Adipose tissue (tissue), 3 donors: ENCODE data around the gene FAM171A2. TPM values are rescaled to one million over a fixed set of nuclear protein-coding genes. Genes with fewer than 3 reads are reported as not detected.
"Not testable (repeated sequence)": the region's sequence is repeated elsewhere in the genome, so short reads cannot be mapped to it uniquely, and the experiment has no call there.

ENCODE experiments used
- H3K27ac ChIP-seq: one replicate; pipeline ENCODE4 v1.5.1; 2013; ENCODE audit warnings: low read depth, low read length
- WGBS, 3 donors: extraction: QIAGEN DNeasy Blood & Tissue Kit; methylation state at CpG; one replicate each; pipeline ENCODE4 v1.1.7; 2013; 5-methylcytosine and 5-hydroxymethylcytosine counted together
- polyA plus RNA-seq, 3 donors: library from polyadenylated mRNA; stranded (reverse); fragments of 200-250 nt; gene quantifications; one replicate each; pipeline ENCODE4 v1.2.3, GENCODE V29; 2013
- donor health status: healthy with polysubstance abuse.
- donor health status: Bipolar disorder and iron deficiency.
- donor health status: healthy.

Gene FAM171A2
- polyA plus RNA-seq, 3 donors, result 0.30 to 1.00 (median 0.90) TPM

DNA sequence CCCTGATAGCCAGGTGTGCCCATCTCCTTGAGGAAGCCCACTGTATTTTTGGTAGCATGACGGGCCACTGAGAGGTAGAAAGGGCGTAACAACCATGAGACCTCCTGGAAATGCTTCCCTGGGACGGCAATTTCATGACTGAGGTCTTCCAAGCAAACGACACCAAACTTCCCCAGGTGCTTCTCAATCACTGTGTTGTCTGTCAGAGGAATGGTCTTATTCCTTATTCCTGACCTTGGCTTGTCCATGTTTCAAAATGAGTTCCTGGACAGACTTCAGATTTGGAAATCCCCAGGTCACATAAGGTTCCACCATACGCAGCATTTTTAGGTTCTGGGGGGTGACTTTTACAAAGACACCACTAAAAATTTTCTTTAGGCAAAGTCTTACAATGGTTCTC lies 1.4 kb upstream of the FAM171A2 start:
- 84 to 91% (median 89%) methylated on average over 5 of the region's 5 CpGs for WGBS, 3 donors
- H3K27ac ChIP-seq, result not testable (repeated sequence)

GRCh38 chr17:44362949-44363612 lies 572 bp downstream of the FAM171A2 start:
- no peak overlapping the region for H3K27ac ChIP-seq
- 0 to 3% (median 2%) methylated on average over 32 to 45 of the region's 45 CpGs for WGBS, 3 donors

- H3K27ac ChIP-seq, result no peak overlapping the region
- WGBS, 3 donors, result 11 to 34% (median 20%) methylated on average over 6 to 11 of the region's 11 CpGs
Measured at GRCh38 chr17:44362459-44362948, 1.1 kb downstream of the FAM171A2 start.

DNA sequence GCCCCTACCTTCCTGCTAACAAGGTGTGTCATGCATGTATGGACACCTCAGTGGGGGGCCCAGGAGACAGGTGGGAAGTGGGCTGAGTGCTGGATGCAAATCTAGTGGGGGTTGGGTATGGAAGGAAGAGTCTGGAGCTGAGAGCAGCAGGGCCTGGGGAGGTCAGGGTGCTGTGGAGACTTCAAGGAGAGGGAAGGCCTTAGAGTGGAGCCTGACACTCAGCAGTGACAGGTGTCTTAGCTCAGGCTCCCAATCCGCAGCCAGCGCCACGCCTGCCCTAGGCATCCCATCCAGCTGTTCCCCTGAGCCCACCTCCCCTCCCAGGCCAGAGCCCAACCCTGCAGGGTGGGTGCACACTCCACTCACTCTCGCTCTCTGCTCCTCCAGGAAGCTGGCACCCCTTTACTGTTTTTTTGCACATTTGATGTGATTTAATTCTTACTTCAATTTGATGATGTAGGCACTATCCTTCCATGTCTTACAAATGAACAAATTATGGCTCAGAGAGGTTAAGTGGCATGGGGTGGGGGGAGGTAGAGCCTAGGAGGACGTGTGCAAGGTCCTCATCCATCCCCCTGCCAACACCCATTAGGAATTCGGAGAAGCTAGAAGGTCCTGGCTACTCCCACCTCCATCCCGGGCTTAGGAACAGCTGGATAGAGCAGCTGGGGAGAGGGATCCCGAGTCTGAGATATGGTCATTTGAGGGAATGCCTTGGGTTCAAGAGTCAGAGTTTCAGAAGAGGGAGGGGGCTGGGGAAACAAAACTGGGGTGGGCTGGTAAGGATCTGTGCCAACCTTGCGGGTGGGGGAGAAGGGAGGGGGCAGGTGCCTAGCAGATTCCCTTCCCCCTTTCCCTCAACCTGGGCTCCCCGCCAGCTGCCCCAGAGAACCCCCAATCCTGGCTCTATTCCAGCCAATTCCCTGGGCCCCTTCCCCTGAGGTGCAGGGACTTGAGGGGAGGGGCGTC lies 2.1 kb downstream of the FAM171A2 start:
- 57 to 62% (median 59%) methylated on average over 11 of the region's 11 CpGs for WGBS, 3 donors

GRCh38 chr17:44360826-44361225 lies 2.8 kb downstream of the FAM171A2 start:
- H3K27ac ChIP-seq, result no peak overlapping the region
- WGBS, 3 donors, result 48 to 58% (median 49%) methylated on average over 4 to 5 of the region's 5 CpGs

More for the DNA sequence above, 2.1 kb downstream of the FAM171A2 start:
- no peak overlapping the region for H3K27ac ChIP-seq

GRCh38 chr17:44360144-44360533 lies 3.5 kb downstream of the FAM171A2 start:
- WGBS, 3 donors, result 57 to 66% (median 58%) methylated on average over 6 of the region's 6 CpGs
- no peak overlapping the region for H3K27ac ChIP-seq

DNA sequence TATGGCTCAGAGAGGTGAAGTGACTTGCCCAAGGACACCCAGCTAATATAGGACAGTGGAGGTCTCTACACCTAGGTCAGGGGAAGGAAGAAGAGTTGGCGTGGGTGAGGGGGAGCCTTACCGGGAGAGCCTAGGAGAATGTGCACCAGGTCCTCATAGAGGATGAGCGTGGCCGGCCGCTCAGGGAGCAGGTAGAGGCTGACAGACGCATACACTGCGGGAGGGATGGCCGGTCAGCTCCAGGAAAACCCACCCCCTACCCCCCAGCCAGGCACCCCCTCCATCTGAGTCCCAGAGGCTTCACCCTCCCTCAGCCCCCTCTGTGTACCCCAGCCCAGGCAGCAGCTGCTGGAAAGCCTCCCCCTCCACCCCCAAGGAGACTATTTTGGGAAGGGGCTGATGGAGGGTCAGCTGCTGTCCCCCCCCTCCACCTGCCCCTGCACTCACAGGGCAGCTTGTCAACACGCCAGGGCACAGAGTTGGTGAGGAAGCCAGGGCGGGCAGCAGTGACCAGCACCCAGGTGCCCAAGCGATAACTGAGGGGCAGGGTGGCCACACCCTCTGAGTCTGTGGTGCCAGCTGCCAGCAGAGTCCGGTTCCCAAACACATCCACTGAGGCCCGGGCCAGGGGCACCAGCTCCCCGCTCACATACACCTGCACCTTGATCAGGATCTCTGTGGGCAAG lies 4.1 kb downstream of the FAM171A2 start:
- no peak overlapping the region for H3K27ac ChIP-seq
- 78 to 93% (median 91%) methylated on average over 14 of the region's 14 CpGs for WGBS, 3 donors

DNA sequence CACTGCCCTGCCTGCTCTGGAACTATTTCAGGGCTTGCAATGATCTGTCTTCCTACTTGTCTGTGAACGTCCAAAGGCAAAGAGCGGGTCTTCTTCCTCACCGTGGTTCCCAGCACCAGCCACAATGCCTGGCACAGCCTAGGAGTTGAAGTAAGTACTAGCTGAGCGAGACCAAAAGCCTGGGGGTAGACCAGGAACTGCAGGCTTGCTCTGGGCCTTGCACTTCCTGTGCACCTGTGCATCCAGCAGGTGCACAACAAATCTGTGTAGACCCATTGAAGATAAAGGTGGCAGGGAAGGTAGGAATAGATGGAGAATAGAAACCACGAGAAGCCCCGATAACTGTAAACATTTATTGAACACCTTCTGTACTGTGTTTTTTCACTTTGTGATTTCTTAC lies 4.6 kb downstream of the FAM171A2 start:
- H3K27ac ChIP-seq, result no peak overlapping the region
- WGBS, 3 donors, result 63 to 74% (median 73%) methylated on average over 6 of the region's 6 CpGs

GRCh38 chr17:44358066-44358465 lies 5.6 kb downstream of the FAM171A2 start:
- WGBS, 3 donors, result 84 to 95% (median 92%) methylated on average over 9 of the region's 9 CpGs
- no peak overlapping the region for H3K27ac ChIP-seq

GRCh38 chr17:44356241-44356640 lies 7.4 kb downstream of the FAM171A2 start:
- no peak overlapping the region for H3K27ac ChIP-seq
- WGBS, 3 donors, result 85 to 90% (median 88%) methylated on average over 9 to 11 of the region's 11 CpGs

DNA sequence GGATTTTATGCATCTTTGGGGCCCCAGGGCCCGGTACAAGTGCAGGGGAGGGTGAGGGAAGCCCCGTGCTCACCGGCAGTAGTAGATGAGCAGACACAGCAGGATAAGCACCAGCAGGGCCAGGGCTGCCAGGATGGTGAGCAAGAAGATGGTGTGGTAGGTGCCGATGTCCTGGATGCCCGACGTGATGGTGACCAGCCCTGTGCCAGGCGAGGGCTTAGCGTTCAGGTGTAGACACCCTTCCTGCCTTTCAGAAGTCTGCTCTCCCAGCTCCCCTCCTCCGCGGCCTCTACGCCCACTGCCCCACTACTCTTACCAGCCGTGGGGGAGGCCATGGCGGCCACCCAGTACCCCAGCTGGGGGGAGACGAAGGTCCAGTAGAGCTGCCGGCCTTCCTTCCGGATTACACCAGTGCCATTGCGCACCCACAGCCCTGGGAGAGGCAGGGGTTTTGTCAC lies 8.0 kb downstream of the FAM171A2 start:
- 83 to 90% (median 88%) methylated on average over 16 to 17 of the region's 17 CpGs for WGBS, 3 donors
- no peak overlapping the region for H3K27ac ChIP-seq

- WGBS, 3 donors, result 38 to 63% (median 61%) methylated on average over 56 to 77 of the region's 77 CpGs
- H3K27ac ChIP-seq, result no peak overlapping the region
Measured at GRCh38 chr17:44354582-44355561, 8.8 kb downstream of the FAM171A2 start.

DNA sequence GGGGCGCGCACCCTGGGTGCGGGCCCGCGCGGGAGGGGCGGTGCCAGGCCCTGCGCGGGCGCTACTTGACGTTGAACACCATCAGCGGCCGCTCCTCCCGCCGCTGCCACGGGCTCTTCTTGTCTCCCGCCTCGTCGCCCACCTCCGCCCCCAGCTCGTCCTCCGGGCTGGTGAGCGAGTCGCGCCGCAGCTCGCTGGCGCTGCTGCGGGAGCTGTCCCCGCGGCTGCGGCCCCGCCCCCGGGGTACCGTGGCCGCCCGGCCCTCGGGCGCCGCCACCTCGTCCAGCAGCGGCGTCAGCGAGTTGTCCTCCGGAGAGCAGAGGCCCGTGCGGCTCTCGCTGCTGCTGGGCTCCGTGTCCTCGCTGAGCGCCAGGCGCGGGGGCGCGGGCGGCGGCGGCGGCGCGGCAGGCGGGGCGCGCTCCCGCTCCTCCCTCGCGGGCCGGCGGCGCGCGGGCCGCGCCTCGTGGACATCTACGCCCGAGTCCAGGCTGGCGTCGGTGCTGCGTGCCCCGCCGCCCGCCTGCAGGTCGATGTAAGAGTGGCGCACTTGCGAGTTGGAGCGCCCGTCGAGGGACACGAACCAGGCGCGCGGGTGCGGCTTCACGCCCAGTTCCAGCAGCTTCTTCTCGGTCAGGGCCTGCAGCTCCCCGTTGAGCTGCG lies 9.9 kb downstream of the FAM171A2 start:
- no peak overlapping the region for H3K27ac ChIP-seq
- WGBS, 3 donors, result 14 to 40% (median 33%) methylated on average over 75 to 97 of the region's 98 CpGs

DNA sequence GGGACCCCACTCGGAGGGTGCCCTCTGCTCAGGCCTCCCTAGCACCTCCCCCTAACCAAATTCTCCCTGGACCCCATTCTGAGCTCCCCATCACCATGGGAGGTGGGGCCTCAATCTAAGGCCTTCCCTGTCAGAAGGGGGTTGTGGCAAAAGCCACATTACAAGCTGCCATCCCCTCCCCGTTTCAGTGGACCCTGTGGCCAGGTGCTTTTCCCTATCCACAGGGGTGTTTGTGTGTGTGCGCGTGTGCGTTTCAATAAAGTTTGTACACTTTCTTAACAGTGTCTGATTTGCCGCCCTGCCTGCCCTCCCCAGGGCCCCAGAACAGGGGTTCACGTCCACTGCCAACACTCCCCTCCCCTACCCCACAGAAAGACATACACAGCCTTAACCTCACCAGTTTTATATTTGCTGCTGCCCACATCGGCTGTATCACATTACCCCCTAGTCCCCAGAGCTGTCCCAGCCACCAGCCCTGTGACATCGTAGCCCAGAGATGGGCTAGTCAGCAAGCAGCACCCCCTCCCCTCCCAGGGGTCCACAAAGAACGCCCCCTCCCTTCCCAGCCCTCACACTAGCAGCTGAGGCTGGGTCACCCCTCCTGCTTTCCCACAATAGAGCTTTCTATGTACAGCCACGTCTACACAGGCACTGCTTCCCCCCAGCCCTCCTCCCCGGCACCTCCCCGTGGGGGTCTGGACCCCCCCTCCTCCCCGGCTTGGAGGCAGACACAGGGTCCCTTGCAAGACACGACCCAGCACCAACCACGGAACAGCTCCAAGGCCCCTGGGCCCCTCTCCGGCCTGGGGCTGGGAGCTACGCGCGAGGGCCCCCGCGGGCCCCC lies 10.6 kb downstream of the FAM171A2 start:
- 46 to 59% (median 54%) methylated on average over 18 to 22 of the region's 22 CpGs for WGBS, 3 donors
- no peak overlapping the region for H3K27ac ChIP-seq

- WGBS, 3 donors, result 86 to 88% (median 88%) methylated on average over 36 of the region's 36 CpGs
Measured at GRCh38 chr17:44351961-44352827, 11.5 kb downstream of the FAM171A2 start.

More at GRCh38 chr17:44351961-44352827, 11.5 kb downstream of the FAM171A2 start:
- no peak overlapping the region for H3K27ac ChIP-seq
